Measurements from ENCODE around the gene PRR16.
A peak's percentile ranks its signal among the peaks of the same experiment; 100 is the strongest.

Gene PRR16

DNA sequence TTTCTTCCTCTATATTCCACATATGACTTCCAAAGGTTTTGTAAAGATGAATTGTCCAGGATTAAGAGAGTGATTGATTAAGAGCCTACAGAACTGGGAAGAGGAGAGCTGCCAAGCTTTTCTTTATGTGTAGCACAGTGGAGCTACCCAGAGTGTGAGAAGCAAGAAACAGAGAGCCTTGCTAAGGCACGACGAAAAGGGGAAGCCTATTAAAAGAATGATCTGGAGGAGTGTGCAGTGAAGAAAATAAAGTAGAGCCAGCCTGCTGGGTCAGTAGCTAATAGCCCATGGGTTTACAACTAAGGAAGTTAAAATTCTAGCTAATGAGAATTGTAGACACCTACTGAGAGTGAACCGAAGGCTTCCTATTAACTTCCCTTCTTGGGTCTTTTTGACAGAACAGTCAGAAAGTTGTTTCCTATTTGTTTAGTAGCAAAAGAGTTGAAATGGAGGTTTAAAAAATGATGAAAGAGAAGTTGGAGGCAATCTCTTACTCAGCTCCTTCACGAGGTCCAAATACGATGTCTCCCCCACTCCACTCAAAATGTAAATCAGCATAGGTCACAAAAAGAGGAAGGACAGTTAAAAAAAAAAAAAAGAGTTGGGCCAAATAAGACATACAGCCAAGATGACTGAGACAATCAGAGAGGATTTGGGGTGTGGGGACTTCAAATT is 957 bp upstream of the PRR16 start:
- no peak for DNase-seq

DNA sequence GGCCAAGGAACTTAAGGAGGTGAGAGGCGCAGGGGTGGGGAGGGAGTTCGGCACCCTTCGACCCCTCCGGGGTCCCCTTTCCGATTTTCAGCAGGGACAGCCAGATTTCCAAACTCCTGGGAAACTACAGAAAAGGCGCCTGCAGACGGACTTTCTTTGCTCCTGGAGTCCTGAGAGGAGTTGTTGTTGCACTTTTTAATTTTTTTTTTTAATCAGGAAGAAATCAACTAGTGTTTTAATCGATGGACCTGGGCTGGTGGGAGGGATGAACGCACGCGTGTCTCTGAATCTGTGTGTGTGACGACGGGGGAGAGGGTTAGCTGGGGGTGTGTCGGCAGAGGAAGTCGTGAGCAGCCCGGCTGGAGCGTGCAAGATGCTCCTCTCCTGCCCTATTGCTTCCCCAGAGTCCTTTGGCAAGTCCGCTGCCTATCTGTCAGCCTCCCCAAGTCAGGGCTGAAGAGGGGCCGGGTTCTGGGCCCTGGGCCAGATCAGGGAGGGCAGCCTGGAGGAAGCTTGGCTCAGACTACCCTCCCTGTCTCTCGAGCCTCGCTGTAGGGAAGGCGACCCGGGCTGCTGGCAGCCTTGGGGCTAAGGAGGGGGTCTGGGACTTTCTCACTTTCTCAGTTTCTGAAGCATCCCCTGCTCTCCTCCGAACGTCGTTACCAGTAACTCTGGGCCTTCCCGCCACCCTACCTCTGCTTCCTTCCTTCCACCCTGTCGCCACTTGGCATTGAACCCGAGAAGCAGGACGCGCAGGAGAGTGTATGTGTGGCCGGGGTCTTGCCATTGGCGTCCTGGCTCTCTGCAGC is 731 bp downstream of the PRR16 start:
- DNase-seq, result peak in 29 of 51 donors; percentile 1 to 69 (median 15)

DNA sequence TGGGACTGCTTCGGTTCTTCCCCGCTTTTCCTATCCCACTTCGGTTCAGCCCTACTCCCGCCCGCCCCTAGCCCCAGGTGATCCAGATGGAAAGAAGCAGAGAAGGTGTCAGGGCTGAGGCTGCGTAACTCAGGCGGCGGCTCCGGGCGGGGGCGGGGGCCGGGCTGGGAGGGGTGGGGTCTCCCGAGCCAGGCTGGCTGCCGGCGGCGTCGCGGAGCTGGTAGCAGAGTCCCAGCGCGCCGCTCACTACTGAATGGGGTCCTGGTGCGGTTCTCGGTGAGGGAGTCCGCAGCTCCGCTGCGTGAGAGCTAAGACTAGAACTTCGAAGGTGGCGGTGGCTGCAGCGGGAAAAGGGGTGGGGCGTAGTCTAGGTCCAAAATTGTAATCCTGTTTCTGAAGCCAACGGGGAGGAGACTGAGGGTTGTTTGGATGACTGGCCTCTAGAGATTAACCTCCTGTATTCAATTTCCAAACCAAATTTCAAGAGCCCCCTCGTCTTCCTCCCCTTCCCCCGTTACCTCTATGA is 1.4 kb downstream of the PRR16 start:
- peak in 26 of 51 donors; percentile 11 to 75 (median 24) for DNase-seq

DNA sequence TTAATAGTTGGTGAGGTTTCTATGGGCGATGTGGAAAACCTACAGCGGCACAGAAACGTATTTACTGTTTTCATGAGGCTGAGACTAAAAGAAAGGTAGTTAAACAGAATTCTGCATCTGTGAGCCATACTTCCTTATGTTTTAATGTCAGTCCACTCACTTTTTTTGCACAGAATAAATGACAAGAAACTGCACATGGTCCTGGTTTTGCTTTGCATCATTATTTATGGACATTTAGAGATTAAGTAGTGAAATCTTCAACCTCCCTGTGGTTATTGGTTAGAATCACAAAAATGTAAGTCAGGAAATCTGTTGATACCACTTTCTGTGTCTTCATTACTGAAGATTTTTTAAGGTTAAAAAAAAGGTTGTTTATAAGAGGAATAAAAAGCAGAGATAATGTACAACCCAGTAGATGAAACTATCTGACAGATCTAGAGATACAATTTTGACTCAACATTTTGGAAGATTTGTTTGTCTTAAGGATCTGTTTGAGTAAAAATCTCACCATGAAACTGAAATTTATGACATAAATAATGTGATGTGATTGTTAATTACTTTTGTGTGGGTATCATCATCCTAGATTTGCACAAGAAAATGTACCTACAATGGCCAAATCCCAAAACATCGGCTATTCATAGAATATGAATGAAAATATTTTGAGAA is 2.4 kb downstream of the PRR16 start:
- no peak for DNase-seq

DNA sequence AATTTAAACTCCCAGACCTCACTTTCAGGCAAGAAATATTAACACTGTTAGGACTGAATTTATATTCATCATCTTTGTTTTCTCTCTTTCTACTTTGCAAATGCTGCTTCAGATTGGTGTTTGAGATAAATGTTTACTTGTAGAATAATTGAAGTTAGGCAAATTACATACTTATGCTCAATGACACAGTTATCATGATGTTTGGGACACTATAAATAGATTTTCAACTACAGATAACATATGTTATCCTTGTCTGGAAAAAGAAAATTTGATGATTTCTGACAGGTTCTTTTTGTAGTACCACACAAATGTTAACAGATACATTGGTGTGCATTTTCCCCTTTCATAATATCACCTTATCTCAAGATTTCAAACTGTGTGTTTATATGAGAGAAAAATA is 7.9 kb downstream of the PRR16 start:
- no peak for DNase-seq

DNA sequence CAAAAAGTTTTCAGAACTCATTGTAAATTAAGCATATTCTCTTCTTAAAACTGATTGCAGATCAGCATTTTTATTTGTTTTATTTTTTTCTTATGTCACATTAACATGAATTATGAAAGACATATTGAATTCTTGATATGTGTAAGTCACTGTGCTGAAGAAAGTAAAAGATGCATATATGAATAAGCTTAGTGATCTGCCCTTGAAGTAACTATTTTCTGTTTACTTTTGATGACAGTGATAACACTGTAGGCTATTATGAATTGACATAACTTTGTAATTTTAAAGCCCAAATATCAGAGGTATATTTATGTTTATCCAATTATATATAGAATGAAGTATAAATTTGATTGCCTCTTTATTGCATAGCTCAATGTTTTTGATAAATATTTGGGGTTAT is 8.8 kb downstream of the PRR16 start:
- no peak for DNase-seq

DNA sequence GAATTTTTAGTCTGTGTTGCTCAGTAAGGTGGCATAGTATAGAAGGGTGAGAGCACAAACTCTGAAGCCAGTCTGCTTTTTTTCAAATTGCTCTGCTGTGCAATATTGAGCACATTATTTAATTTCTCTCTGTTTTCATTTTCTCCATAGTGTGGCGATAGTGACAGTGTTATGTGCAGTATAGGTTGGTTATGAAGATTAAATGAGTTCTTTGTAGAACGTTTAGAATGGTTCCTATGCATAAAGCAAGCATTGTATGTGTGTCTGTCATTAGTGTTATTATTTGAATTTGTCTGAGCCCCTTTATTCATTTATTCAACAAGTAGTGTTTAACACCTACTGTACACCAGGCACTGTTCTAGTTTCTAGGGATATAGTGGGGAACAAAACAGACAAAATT is 9.2 kb downstream of the PRR16 start:
- no peak for DNase-seq

DNA sequence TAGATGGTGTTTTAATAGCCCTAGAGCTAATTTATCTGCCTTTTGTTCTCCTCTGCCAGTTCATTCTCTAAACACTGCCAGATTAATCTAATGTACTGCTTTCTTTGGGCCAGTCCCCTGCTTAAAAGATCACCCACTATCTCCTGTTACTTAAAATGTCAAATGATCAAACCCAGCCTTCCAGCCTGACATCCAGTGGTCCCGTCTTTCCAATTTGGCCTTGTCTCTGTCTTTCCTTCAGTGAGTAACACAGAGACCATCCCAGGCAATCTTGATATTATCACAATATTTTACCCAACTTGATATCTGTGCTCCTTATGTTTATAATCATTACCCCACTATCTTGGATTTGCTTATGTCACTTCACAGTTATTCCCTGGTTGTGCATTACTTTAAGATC is 12.0 kb downstream of the PRR16 start:
- DNase-seq, result no peak

DNA sequence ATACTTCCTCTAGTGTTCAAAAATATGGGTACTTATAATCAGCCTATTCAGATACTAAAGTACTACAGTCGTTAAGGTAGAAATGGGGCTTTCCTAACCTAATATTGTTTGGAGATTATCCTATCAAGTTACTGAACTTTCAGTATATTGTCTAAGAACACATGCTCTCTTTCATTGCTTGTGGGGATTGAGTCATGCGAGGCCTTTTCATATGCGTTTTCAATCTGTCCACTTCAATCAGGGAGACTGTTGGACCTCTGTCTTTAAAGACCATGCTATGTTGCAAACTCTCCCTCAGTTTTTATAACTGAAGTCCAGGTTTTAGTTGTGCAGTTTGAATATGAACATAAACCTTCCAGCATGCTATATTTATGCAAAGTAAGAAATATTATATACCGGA is 15.0 kb downstream of the PRR16 start:
- no peak for DNase-seq

DNA sequence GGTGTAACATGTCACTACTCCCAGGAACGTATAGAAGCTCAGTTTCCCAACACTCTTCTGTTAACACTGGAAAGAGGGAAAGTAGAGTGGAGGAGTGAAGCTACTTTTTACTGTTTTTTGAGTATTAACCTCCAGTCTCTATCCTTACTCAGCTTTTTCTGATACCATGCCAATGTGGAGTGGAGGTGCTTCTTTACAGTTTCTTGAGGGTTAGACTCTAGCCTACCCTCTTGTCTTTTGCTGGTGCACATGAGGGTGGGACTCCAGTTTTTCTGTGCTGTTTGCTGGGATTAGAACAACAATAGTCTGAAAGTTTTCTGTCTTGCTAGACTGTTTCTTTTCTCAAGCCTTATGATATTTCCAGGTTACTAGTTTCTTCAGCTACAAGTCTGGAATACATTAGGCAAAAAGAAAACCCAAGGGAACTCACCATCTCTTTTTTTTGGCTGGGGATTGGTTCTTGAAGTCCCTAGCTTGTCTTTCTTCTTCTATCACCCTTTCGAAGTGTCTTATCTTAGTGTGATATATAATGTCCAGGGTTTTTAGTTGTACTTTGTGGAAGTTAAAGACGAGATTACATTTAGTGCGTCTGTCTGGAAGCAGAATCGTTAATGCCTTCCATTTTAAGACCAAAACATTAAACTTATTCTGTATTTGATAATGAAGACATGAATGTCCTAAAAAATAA is 35.9 kb downstream of the PRR16 start:
- no peak for DNase-seq

DNA sequence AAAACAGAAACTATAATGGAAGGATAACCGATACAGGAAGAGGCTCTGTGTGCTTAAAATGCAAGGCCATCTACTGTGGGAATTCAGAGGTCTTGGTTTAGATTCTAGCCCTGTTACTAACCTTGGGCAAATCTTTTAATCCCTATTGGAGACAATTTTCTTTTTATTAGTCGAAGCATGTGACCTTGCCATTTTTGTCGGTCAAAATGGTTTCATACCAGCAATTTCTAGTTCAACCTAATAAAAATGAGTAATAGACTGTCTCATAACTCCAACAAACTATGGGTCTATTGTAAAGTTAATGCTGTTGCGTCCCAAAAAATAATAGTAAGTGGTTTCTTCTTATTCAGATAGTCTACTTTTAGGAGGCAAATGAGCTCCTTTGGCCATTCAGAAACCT is 38.4 kb downstream of the PRR16 start:
- no peak for DNase-seq

DNA sequence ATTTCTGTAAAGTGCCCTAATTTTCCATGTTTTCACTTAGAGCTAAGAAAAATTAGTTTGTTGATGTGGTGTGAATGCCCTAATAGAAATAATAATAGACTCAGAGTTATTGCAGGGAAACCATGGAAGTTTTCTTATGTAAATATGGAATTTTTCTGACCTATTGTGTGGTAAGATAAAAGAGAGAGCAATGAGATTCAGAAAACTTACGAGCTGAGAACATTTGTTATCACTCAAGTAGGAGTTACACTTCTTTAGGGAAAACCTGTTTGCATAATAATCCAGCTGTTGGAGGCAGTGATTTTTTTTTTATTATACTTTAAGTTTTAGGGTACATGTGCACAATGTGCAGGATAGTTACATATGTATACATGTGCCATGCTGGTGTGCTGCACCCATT is 39.2 kb downstream of the PRR16 start:
- DNase-seq, result no peak

DNA sequence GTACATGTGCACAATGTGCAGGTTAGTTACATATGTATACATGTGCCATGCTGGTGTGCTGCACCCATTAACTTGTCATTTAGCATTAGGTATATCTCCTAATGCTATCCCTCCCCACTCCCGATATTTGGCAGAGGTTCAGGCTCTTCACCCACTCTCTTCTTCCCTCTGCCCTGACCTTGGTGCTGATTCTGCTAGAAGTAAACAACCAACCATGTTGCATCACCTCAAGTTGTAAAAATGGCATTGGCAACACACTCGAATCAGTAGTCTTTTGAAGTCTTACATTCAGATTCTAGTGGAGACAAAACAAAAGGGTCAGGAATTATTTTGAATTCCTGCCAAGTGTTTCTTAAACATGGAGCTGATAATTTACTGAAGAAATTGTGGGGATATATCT is 40.0 kb downstream of the PRR16 start:
- no peak for DNase-seq

DNA sequence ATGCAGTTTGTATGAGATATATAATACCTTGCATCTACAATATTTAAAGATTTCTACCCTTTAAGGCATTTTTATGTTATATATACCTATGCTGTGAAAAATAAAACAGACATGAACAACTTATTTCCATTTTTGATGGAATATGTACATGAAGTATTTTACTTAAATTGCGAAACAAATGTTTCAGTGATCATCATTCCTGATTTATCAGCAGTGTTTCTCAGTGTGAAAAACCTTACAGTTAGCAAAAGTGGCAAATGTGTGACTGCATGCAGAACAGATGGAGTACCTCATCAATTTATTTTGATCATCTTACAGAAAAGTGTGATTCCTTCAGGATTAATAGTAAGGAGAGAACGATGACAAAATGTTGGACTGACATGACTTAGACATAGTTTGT is 43.1 kb downstream of the PRR16 start:
- DNase-seq, result no peak

DNA sequence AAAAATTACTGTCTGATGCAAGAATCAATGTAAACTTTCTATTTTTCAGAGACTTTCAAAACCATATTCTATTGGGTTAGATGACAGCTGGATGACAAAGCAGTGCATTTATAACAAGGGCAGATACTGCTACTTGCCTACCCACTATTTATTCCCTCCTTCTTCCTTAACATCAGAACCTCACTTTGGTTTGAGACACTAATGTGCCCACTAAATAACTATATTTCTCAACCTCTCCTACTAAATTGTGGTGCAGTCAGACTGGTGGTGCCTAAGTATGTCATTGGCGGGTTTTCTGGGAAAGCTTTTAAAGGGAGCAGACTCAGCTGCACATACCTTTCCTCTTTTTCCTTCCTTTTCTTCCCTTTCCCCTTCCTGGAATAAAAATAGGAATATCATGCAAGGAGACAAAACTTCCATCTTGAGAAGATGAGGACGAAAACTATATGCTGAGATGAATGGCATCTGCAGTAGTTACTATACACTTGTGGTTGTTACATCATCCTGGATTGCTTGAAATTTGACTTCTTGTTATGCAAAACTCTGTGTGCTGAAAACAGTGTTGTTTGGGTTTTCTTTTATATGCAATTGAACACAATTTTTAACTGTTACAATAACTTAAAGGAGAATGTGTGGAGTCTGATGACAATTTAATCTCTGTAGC is 43.8 kb downstream of the PRR16 start:
- no peak for DNase-seq

DNA sequence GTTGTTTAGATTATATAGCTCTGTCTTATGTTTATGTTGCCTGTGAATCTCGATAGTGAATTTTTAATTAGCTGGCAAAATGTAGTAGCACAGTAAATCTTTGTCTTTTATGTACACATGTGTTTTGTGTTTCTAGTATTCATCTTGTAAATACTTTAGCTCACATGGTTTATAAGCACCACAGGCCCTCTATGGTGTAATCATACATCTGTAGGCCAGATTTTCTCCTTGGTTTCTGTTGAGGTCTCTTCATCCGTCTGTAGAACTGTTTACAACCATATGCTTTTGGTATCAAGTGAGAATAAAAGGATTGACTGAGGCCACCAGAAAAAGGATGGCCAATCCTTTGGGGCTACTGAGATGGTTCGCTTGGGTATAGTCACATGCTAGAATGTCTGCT is 45.0 kb downstream of the PRR16 start:
- no peak for DNase-seq

DNA sequence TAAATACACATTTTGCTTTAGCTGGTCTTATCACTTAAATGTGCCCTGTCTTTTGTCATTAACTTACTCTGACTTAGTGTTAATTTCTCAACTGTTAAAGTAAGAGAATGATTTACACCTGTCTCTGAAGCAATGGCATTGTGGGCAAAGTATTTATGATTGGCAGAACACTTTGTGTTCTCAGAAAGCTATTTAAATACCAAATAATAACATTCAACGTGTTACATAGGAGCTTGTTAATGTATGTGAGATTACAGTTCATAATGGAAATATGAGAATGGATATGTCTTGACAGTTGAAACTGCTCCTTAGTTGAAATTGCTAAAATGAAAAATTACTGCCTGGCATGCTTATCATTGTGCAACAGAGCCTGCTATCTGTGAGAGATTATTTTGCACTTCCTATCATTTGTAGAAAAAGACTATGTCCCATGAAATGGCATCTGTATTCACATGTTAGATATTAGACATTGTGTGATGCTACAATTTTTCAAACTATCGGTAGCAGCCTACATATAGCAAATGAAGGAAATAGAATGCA is 46.1 kb downstream of the PRR16 start:
- no peak for DNase-seq

DNA sequence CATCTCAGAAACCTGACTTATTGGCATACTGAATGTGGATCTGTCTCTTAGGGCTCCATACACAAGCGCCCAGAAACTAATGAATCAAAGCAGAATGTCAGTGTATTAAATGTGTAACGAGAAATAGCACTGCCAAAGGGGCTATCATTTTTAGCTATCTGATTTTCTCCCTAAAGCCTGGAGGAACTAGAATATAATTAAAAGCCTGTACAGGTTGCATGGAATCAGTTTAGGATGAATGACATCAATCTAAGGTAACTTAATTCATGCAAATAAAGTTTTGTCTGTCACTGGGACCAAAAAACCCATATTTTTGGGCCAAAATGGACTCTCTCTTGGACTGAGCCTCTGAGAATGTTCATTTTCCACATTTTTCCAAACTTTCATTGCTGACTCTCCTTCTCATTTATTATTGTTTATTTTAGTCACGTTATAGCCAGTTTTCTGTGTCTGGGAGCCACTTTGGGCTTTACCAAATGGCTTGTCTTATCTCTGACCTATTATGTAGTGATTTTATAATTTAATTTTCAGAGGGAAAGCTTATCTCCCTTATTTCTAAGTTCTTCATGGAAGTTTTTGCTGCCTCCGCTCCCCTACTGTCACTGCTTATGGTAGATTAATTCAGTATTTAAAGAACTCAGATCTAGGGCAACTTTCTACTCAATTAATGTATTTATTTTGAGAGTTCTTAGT is 47.0 kb downstream of the PRR16 start:
- no peak for DNase-seq

DNA sequence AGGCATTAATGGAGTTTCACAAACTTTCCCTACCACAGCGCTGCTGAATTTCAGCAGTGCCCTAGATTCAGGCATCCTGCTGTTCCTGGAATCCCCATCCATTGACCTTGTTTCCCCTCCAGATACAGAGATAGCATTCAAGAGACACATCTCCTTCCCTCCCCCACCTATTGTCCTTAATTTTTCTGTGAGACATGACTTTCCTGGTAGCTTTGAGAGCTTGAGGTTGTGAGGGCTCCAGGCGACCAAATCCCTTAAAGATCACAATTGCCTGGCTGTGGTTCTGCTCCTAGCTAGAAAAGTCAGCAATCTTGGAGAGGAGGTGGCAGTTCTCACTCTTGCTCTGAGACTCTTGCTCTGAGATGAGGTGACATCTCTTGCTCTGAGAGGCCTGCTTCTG is 48.0 kb downstream of the PRR16 start:
- no peak for DNase-seq
